Testis (tissue), 3 donors: Measurements from ENCODE around the gene KHDC4. TPM values are rescaled to one million over a fixed set of nuclear protein-coding genes. Genes with fewer than 3 reads are reported as not detected.

Experiments used
- DNase-seq: peaks from one replicate; pipeline ENCODE4 v3.0.0-alpha.2; 2019
- H3K27ac ChIP-seq, 2 donors: fragments of 200-600 bp; sonication (generic); one replicate each; pipeline ENCODE4 v1.5.1; 2019
- H3K27me3 ChIP-seq: fragments of 200-600 bp; sonication (generic); one replicate; pipeline ENCODE4 v1.5.1; 2019
- H3K36me3 ChIP-seq: fragments of 200-600 bp; sonication (generic); one replicate; pipeline ENCODE4 v1.5.1; 2017; ENCODE audit warnings: low read depth; ENCODE audit errors: missing control alignments
- H3K4me1 ChIP-seq: fragments of 200-600 bp; sonication (generic); one replicate; pipeline ENCODE4 v1.5.1; 2019
- H3K4me3 ChIP-seq, 2 donors: fragments of 200-600 bp; sonication (generic); one replicate each; pipeline ENCODE4 v1.5.1; 2017 to 2019
- H3K9me3 ChIP-seq: fragments of 200-600 bp; sonication (generic); one replicate; pipeline ENCODE4 v1.5.1; 2017
- CTCF ChIP-seq, 3 experiments: fragments of 450-650 bp in 2 of 3; fragments of 200-600 bp in 1 of 3; sonication (generic) in 1 of 3; IDR thresholded peaks; one replicate each; pipeline ENCODE4 v1.5.1; 2016 to 2019; ENCODE audit warnings: antibody characterized with exemption in 3 of 3, mild to moderate bottlenecking in 2 of 3, moderate library complexity in 1 of 3
- POLR2A ChIP-seq: fragments of 450-650 bp; IDR thresholded peaks from one replicate; pipeline ENCODE4 v1.6.1; 2017; ENCODE audit warnings: antibody characterized with exemption, mild to moderate bottlenecking, moderate library complexity
- WGBS, 2 donors: methylation state at CpG; one replicate each; pipeline ENCODE4 v1.1.5; 2018; 5-methylcytosine and 5-hydroxymethylcytosine counted together
- intact Hi-C: fragments of 100-400 bp; cut with DNase I; formaldehyde crosslinking; loops from one replicate; pipeline ENCODE4 v1.15.1; 2023; ENCODE audit warnings: low total_unique reads
- polyA plus RNA-seq: library from polyadenylated mRNA; stranded (reverse); fragments of 350-450 nt; fragmentation: Illumina TruSeq; extraction: RNeasy Lipid Tissue Mini Kit (QIAGEN cat#74804); gene quantifications from one replicate; pipeline ENCODE4 v1.2.3, GENCODE V29; 2014; ENCODE audit warnings: low read depth, low replicate concordance; ENCODE audit not compliant: insufficient read depth
- total RNA-seq, 2 donors: library from RNA; depleted of rRNA; stranded (reverse); fragments of >200 nt; gene quantifications; one replicate each; pipeline ENCODE4 v1.2.3, GENCODE V29; 2016

Gene KHDC4
- total and polyA plus RNA-seq, 3 donors from 2014 or later, result 45.5 to 95.3 (median 84.5) TPM

GRCh38 chr1:155947292-155947691 lies 13.1 kb upstream of the KHDC4 start:
- no peaks in the 10 kb centered on the region for H3K36me3 ChIP-seq
- 67 to 71% methylated on average over 4 of the region's 4 CpGs for WGBS, 2 donors
- no peaks in the 10 kb centered on the region for H3K27me3 ChIP-seq
- H3K27ac ChIP-seq, result no peak overlapping the region
- TF ChIP-seq CTCF (IDR thresholded peaks at IDR 0.05) (no peak), POLR2A (no peak)
- H3K9me3 ChIP-seq, result no peaks in the 10 kb centered on the region
- no peak overlapping the region for H3K4me3 ChIP-seq
- no peaks in the 10 kb centered on the region for H3K4me1 ChIP-seq
- DNase-seq, result no peak
- intact Hi-C loops, result no loop called here

GRCh38 chr1:155946633-155947219 lies 12.5 kb upstream of the KHDC4 start:
- Histone ChIP-seq H3K27me3 (no peaks in the 10 kb centered on the region), H3K27ac (no peak overlapping the region), H3K9me3 (no peaks in the 10 kb centered on the region), H3K4me3 (no peak overlapping the region), H3K4me1 (no peaks in the 10 kb centered on the region), H3K36me3 (no peaks in the 10 kb centered on the region)
- whole genome bisulfite sequencing, 2 donors, result 82% methylated on average over 8 of the region's 8 CpGs
- intact Hi-C loops, result no loop called here
- no peak for TF ChIP-seq CTCF (IDR thresholded peaks at IDR 0.05)
- no peak for TF ChIP-seq POLR2A
- no peak for DNase-seq

- Histone ChIP-seq H3K9me3 (no peaks in the 10 kb centered on the region), H3K27ac (no peak overlapping the region), H3K4me3 (no peak overlapping the region), H3K27me3 (no peaks in the 10 kb centered on the region), H3K36me3 (no peaks in the 10 kb centered on the region), H3K4me1 (peaks cover 18% of the 10 kb centered on the region)
- 68 to 70% methylated on average over 5 to 6 of the region's 6 CpGs for WGBS, 2 donors
- no peak for TF ChIP-seq CTCF (IDR thresholded peaks at IDR 0.05)
- TF ChIP-seq POLR2A, result no peak
- intact Hi-C loops, result no loop called here
- DNase-seq, result no peak
Measured at GRCh38 chr1:155944444-155944799, 10.2 kb upstream of the KHDC4 start.

GRCh38 chr1:155942578-155943141 lies 8.4 kb upstream of the KHDC4 start:
- no peak for TF ChIP-seq POLR2A
- TF ChIP-seq CTCF (IDR thresholded peaks at IDR 0.05), result no peak
- intact Hi-C loops, result no loop called here

More at GRCh38 chr1:155942578-155943141, 8.4 kb upstream of the KHDC4 start:
- DNase-seq, result no peak
- Histone ChIP-seq H3K27ac (no peak overlapping the region), H3K4me3 (no peak overlapping the region), H3K27me3 (no peaks in the 10 kb centered on the region), H3K36me3 (no peaks in the 10 kb centered on the region), H3K9me3 (no peaks in the 10 kb centered on the region), H3K4me1 (peaks cover 24% of the 10 kb centered on the region)
- 85 to 90% methylated on average over 8 to 11 of the region's 11 CpGs for WGBS, 2 donors
